Epithelial cell of prostate (primary cell): ENCODE measurements around the gene CD22.
"Not testable (repeated sequence)": the region's sequence is repeated elsewhere in the genome, so short reads cannot be mapped to it uniquely, and the experiment has no call there.

ENCODE experiments used
- DNase-seq: peaks from one replicate; pipeline ENCODE4 v3.0.0-alpha.2; 2011; ENCODE audit warnings: low read depth, low spot score
- H3K27ac ChIP-seq: fragments of 450-650 bp; 2 replicates; pipeline ENCODE4 v1.5.1; 2017; ENCODE audit warnings: mild to moderate bottlenecking

The CD22 gene

DNA sequence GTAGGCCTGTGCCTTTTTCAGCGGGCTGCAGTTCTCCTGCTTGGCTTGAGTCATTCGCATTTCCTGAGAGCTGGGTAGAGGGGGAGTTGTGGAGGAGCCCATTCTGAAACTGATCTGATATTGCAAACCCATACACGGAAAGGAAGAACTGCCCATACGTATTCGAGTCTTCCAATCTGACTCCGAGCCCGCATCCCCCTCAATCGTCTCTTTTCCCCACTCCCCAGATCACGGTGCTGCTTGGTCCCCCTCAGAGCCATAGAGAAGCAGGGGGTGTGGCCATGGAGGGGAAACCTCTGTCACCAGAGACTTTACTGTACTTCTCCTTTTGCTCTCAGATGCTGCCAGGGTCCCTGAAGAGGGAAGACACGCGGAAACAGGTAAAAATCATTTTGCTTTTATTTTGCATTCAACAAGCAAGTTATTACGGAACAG is at the start of gene CD22:
CD22 (plus strand) TSS at position 337 of the 435 bp plus-strand sequence. CDS start 2,854 bp downstream, outside the sequence.
- DNase-seq = no peak
- H3K27ac ChIP-seq = no peak within 1 kb of the TSS

DNA sequence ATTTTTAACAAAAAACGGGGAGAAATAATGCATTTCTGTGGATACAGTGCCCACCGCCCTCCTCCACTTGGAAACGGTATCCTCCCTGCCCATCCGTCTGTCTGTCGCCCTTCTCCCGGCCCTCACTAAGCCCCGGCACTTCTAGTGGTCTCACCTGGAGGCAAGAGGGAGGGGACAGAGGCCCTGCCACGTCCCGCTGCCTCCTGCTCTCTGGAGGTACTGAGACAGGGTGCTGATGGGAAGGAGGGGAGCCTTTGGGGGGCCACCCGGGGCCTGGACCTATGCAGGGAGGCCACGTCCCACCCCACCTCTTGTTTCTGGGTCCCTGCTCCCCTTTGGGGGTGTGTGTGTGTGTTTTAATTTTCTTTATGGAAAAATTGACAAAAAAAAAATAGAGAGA is 49.6 kb upstream of the CD22 start:
- H3K27ac ChIP-seq = no peak overlapping the region
- DNase-seq = no peak

DNA sequence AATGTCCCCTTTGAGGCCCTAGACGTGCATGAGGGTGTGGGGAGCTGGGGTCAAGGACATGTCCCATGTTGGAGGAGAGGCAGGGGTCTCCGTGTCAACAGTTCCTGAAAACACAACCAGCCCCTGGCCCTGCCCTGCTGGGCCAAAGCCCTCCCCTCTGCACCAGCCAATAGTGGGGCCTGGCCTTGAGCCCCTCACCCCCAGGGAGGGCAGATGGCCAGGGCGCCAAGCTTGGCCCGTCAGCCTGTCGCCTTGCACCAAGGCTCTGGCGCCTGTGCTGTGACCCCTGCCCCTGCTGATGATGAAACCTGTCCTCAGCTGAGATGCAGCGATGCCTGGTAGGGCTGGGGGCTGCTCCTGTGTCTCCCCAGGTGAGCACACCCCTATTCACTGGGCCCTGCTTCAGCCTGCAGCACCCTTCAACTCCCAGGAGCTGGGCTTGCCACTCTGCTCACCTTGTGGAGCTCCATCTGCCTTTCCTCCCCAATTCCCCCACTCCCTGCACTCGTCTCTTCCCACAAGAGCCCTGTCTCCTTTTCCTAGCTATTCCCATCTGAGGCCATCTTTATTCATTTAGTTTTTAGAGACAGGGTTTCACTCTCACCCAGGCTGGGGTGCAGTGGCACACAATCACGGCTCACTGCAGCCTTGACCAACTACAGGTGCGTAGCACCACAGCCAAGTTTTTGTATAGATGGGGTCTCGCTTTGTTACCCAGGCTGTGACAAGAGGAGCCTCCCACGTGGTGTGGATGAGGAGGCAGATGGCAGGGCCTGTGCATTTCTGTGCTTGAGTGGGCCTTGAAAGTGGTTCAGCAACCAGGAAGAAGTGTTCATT is 48.8 kb upstream of the CD22 start:
- H3K27ac ChIP-seq = no peak overlapping the region

DNA sequence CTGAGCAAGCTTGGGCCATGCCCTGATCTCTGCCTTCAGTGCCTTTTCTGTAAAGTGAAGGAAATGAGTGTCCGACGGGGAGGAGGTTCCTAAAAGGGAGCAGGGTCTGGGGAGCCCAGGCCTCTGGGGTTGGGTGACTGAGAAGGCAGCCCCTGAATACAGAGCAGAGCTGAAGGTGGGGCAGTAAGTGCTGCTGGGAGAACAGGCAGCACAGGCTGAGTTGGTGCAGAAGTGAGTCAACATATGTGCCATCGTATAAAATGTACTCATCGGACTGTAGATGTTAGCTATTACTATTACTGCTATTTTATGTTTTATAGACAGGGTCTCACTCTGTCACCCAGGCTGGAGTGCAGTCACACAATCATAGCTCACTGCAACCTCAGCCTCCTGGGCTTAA is 47.7 kb upstream of the CD22 start:
- DNase-seq = no peak
- no peak overlapping the region for H3K27ac ChIP-seq

More for the DNA sequence above, 48.8 kb upstream of the CD22 start:
- DNase-seq = no peak

DNA sequence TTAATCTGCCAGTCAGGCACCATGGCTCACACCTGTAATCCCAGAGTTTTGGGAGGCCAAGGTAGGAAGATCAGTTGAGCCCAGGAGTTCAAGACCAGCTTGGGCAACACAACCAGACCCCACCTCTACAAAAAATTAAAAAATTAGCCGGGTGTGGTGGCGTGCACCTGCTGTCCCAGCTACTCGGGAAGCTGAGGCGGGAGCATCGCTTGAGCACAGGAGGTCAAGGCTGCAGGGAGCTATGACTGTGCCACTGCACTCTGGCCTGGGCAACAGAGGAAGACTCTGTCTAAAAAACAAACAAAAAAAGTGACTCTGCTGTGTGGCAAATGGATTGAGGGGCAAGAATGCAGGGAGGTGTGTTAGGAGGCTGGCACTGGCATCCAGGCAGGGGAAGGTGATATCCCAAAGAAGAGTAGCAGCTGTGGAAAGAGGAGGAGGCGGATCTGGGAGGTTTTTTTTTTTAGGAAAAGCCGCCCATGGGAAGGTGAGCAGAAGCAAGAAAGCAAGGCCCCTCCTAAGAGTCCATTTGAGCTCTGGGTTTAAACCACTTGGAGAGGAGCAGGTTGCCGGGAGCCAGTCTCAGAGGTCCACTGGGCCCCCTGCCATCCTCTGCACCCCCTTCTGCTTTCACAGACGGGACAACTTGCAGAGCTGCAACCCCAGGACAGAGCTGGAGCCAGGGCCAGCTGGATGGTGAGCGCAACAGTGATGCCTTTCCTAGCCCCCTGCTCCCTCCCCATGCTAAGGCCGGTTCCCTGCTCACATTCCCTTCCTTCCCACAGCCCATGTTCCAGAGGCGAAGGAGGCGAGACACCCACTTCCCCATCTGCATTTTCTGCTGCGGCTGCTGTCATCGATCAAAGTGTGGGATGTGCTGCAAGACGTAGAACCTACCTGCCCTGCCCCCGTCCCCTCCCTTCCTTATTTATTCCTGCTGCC is 44.6 kb upstream of the CD22 start:
- no peak overlapping the region for H3K27ac ChIP-seq
- DNase-seq = no peak

DNA sequence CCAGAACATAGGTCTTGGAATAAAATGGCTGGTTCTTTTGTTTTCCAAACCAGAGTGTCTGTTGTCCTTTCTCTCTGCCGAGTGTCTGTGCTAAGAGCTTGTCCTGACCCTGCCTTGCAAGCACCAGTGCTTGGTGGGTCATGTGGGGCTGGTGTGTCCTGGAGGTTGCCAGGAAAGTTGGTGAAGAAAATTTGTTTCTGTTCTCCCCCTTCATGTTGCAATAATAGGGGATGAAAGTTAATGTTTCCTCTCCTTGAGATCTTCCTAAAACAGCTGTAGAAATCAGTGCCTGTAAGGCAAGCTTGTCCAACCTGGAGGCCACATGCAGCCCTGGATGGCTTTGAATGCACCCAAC is 43.9 kb upstream of the CD22 start:
- DNase-seq = no peak

DNA sequence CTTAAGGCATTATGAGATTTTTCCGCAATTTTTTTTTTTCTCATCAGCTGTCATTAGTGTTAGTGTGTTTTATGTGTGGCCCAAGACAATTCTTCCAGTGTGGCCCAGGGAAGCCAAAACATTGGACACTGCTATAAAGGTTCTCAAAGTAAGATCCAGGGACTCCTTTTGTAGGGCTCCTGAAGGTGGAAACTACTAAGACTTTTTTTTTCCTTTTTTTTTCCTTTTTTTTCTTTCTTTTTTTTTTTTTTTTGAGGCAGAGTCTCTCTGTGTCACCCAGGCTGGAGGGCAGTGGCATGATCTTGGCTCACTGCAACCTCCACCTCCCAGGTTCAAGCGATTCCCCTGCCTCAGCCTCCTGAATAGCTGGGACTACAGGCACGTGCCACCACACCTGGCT is 43.5 kb upstream of the CD22 start:
- not testable (repeated sequence) for H3K27ac ChIP-seq, DNase-seq

More for the DNA sequence above, 43.9 kb upstream of the CD22 start:
- no peak overlapping the region for H3K27ac ChIP-seq

DNA sequence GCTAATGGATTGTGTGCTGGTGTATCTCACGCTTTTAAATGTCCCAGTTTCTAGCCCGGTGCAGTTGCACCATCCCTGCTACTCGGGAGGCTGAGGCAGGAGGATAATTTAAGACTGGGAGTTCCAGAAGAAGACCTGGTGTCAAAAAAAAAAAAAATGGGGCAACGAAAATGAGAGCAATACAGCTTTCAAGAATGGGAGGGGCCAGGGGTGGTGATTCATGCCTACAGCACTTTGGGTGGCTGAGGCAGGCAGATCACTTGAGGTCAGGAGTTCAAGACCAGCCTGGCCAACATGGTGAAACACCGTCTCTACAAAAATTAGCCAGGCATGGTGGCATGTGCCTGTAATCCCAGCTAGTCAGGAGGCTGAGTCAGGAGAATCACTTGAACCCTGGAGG is 42.9 kb upstream of the CD22 start:
- not testable (repeated sequence) for H3K27ac ChIP-seq, DNase-seq

DNA sequence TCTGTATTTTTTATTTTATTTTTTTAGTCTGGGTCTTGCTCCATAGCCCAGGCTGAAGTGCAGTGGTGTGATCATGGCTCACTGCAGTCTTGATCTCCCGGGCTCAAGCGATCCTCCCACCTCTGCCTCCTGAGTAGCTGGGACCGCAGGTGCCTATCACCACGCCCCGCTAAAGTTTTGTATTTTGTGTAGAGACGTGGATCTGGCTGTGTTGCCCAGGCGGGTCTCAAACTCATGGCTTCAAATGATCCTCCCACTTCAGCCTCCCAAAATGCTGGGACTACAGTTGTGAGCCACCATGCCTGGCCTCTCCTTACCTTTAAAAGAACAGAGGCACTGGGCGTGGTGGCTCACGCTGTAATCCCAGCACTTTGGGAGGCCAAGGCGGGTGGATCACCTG is 41.3 kb upstream of the CD22 start:
- no peak overlapping the region for H3K27ac ChIP-seq
- no peak for DNase-seq

DNA sequence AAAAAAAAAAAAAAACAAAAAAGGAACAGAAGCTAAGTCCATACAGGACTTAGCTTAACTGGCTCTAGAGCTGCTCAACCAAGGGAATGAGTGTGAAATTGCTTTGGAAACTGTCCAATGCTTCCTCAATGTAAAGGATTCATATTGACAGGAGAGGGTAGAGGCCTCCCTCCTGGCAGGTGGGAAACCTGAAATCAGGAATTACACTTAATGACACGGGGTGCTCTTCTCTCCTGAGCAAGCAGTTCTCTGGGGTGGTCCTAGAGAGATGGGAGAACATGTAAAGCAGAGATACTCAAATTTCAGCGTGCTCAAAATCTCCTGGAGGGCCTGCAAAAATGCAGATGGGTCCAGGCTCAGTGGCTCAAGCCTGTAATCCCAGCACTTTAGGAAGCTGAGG is 40.7 kb upstream of the CD22 start:
- no peak for DNase-seq
- H3K27ac ChIP-seq = no peak overlapping the region

DNA sequence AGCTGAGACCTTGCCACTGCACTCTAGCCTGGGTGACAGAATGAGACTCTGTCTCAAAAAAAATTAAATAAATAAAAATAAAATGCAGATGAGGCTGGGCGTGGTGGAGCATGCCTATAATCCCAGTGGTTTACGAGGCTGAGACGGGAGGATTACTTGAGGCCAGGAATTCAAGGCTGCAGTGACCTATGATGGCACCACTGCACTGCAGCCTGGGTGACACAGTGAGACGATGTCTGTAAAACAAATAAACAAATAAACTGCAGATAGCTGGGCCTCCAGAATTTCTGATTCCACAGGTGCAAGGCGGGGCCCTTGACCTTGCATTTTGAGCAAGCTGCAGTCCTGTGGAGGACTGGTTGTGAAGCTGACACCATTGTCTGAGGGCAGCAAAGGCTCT is 40.1 kb upstream of the CD22 start:
- H3K27ac ChIP-seq = no peak overlapping the region
- no peak for DNase-seq

DNA sequence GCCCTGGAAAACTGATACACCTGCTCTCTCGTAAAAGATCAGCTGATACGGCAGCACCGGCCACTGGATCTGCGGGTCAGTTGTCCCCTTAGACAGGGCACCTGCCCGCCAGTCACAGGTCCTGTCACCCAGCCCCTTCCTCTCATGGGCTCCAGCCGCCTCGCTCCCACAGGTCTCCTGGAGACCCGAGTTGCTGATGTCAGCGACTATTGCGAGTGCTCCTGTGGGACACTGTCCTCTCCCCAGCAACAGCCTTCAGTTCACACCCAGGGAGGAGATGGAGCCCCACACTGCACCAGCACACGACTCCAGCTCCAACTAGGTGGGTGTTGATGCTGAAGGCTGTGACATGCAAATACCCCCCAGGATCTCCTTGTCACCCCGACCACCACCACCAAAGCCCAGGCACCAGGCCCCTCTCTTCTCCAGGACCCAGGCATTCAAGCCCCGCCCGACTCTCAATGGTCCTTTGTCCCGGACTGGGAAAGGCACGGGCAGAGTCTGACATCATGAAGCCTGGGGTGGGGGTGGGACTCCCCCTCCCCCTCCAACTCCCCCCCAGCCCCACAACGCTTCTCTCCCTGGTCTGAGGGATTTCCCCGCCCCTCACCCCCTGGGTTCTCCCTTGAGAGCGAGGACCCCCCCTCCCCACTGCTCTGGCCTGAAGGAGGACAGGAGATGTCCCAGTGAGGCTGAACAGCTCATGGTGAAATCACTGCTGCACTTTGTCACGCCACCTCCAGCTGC is 38.4 kb upstream of the CD22 start:
- no peak for DNase-seq
- no peak overlapping the region for H3K27ac ChIP-seq

DNA sequence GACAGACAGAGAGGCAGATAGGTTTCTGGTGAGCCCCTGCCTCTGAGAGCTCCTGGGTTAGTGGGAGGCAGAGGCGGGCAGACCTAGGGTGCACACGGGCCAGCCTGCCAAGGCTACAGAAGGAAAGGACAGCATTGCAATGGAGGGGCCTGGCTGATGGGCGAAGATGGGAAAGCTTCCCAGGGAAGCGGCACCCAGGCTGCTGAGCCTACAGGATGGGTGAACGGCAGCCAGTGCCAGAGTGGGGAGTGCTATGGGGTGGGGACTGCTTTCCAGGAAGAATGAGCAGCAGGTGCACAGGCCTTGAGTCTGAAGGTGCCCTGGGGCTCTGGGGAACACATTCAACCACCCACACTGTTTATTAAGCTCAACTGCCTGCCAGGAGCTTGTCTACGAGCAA is 37.7 kb upstream of the CD22 start:
- no peak overlapping the region for H3K27ac ChIP-seq
- DNase-seq = no peak

DNA sequence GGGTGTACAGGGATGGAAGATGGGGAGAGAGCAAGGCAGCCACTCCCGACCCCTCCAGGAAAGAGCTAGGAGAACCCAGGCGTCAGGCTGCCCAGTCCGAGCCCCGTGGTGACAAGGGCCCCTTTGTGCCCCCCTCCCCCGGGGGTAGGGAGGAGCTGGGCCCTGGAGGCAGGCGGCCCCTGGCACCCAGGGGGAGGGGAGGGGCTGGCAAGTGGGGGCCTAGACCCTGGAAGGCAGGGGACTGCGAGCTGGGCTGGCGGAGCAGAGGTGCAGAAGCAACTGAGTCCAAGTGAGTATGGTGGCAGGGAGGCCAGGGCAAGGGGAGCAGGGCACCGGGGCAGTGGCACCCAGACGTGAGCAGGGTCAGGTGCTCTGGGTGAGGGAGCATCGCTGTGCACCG is 37.1 kb upstream of the CD22 start, which contains the start of gene MAG:
MAG (plus strand) TSS at position 246 of the 400 bp plus-strand sequence. CDS start 3,248 bp downstream, outside the sequence.
- no peak within 1 kb of the TSS for H3K27ac ChIP-seq
- DNase-seq = no peak

DNA sequence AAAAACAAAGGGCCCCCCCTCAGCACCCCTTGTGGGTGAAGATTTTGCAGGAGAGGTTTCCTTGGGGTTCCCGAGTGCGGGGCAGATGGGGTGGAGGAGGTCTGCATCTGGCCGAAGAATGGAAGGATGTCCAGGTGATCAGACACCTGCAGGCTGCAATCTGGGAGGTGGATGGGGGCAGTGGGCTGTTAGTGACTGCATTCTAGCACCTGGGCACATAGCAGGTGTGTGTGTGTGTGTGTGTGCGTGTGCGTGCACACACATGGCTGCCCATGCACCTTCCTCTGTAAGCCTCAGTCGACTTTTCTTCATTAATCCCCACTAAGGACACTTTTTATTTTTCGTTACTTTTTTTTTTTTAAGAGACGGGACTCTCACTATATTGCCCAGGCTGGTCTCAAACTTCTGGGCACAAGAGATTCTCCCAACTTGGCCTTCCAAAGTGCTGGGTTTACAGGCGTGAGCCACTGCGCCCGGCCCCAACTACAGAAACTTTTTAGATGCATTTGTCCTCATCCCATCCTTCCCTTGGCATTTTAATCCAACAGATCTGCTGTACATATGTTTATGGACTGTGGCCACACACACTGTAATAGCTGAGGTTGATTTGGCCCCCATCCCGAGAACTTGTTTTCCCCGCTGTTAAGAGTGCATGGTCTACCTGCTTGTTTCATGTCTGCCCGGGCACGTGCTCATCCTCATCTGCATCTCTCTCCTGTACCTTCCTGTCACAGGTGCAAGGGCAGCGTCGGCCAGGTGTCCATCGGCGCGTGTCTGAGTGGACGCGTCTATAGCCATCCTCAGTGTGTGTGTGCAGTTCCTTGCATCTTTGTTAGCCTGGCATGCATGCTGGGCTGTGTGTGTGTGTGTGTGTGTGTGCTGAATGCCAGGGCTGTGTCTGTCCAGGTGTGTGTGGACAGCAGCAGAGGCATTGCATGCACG is 36.3 kb upstream of the CD22 start:
- DNase-seq = no peak
- no peak overlapping the region for H3K27ac ChIP-seq

DNA sequence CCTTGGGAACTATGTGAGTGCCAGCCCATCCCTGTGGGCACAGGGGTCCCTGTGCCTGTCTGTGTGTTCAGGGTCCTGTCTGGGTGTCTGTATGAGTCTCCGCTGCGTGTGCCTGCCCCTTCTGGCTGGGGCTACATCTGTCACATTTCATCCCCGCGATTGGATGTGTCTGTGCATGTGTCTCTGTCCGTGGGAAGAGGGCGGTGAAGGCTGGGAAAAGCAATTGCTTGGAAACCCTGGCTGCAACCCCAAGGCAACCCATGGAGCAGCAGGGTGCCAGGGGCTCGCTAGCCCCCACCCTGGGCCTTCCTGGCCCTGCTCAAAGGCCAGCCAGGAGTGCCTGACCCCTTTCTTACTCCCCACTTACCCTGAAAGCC is 35.6 kb upstream of the CD22 start:
- no peak overlapping the region for H3K27ac ChIP-seq
- DNase-seq = no peak

DNA sequence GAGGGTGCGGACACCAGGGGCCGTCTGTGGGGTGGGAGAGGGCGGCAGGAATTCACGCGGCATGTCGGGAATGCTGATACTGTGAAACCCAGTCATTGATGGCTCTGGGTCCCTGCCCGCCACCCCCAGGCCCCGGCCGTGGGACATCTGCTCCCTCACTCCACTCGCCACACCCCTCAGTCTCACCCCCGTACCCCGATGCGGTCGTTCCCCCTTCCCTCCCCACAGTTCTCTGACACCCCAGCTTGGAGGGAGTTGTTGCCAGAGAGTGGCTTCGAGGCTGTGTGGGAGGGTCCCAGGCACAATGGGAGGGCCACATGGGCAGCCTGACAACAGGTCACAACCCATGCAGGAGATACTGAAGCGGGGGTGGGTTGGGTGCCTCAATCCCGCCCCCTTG is 35.2 kb upstream of the CD22 start:
- no peak for DNase-seq
- H3K27ac ChIP-seq = no peak overlapping the region

DNA sequence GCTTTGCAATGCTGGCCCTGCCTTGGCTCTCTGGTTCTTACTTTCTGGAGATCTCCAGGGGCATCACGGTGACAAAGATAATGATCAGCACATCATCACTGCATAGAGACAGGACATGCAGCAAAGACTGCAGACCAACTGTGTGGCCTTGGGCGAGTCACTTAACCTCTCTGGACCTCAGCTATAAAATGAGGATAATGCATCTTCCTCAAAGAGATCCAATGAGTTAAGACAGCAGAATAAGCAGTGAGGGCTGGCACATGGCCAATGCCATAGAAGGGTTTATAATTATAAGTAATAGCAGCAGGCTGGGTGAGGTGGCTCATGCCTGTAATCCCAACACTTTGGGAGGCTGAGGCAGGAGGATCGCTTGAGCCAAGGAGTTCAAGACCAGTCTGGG is 34.7 kb upstream of the CD22 start:
- no peak overlapping the region for H3K27ac ChIP-seq
- no peak for DNase-seq
